ENCODE results near the gene DLK2. TPM values are rescaled to one million over a fixed set of nuclear protein-coding genes. Genes with fewer than 3 reads are reported as not detected.
A peak's percentile ranks its signal among the peaks of the same experiment; 100 is the strongest.

The DLK2 gene
- total RNA-seq, 2 donors from 2014 or later = 13.5 to 46.1 TPM

- no peak for DNase-seq (ENCODE audit: low spot score)
- Histone ChIP-seq H3K27me3 (replicated peaks; ENCODE audit: insufficient read depth) (no peaks in the 10 kb centered on the region), H3K27ac (no peak overlapping the region), H3K9me3 (no peaks in the 10 kb centered on the region), H3K4me3 (no peak overlapping the region), H3K36me3 (no peaks in the 10 kb centered on the region), H3K4me1 (replicated peaks) (peaks cover 12% of the 10 kb centered on the region)
- 74% methylated on average over 8 of the region's 8 CpGs for WGBS
- intact Hi-C loops (cut with DNase I) = no loop called here
- TF ChIP-seq CTCF (IDR thresholded peaks at IDR 0.05) (no peak), POLR2A (IDR thresholded peaks at IDR 0.05) (no peak), POLR2AphosphoS5 (IDR thresholded peaks at IDR 0.05) (no peak)
Measured at GRCh38 chr6:43433148-43433547, 22.2 kb downstream of the DLK2 start.

GRCh38 chr6:43432009-43432945, 23.1 kb downstream of the DLK2 start:
- no peak for TF ChIP-seq POLR2AphosphoS5 (IDR thresholded peaks at IDR 0.05)
- no peak for TF ChIP-seq CTCF (IDR thresholded peaks at IDR 0.05)
- no peak for TF ChIP-seq POLR2A (IDR thresholded peaks at IDR 0.05)
- Histone ChIP-seq H3K4me3 (no peak overlapping the region), H3K9me3 (no peaks in the 10 kb centered on the region), H3K36me3 (no peaks in the 10 kb centered on the region), H3K27me3 (replicated peaks; ENCODE audit: insufficient read depth) (no peaks in the 10 kb centered on the region), H3K4me1 (replicated peaks) (peaks cover 12% of the 10 kb centered on the region), H3K27ac (no peak overlapping the region)
- 89% methylated on average over 18 of the region's 19 CpGs for WGBS
- DNase-seq (ENCODE audit: low spot score) = no peak
- intact Hi-C loops (cut with DNase I) = no loop called here

GRCh38 chr6:43428874-43429273, 26.5 kb downstream of the DLK2 start:
- no peak for DNase-seq (ENCODE audit: low spot score)
- peak overlapping the region in 1 of 2 donors; percentile 77 for H3K27ac ChIP-seq
- intact Hi-C loops (cut with DNase I) = no loop called here
- whole genome bisulfite sequencing = 73% methylated on average over 3 of the region's 3 CpGs
- no peaks in the 10 kb centered on the region for H3K9me3 ChIP-seq
- H3K27me3 ChIP-seq (replicated peaks; ENCODE audit: insufficient read depth) = no peaks in the 10 kb centered on the region
- no peaks in the 10 kb centered on the region for H3K36me3 ChIP-seq
- TF ChIP-seq CTCF (IDR thresholded peaks at IDR 0.05) (no peak), POLR2AphosphoS5 (IDR thresholded peaks at IDR 0.05) (no peak), POLR2A (IDR thresholded peaks at IDR 0.05) (no peak)
- peaks cover 3% of the 10 kb centered on the region for H3K4me1 ChIP-seq (replicated peaks)
- H3K4me3 ChIP-seq = no peak overlapping the region

- peaks cover 3% of the 10 kb centered on the region for H3K4me1 ChIP-seq (replicated peaks)
- no peaks in the 10 kb centered on the region for H3K36me3 ChIP-seq
- WGBS = 13% methylated on average over 12 of the region's 12 CpGs
- H3K27ac ChIP-seq = peak overlapping the region; percentile 75 to 77
- H3K9me3 ChIP-seq = no peaks in the 10 kb centered on the region
- intact Hi-C loops (cut with DNase I) = no loop called here
- DNase-seq (ENCODE audit: low spot score) = no peak
- H3K4me3 ChIP-seq = peak overlapping the region; percentile 51 to 69
- H3K27me3 ChIP-seq (replicated peaks; ENCODE audit: insufficient read depth) = no peaks in the 10 kb centered on the region
- TF ChIP-seq POLR2AphosphoS5 (IDR thresholded peaks at IDR 0.05) (no peak), CTCF (IDR thresholded peaks at IDR 0.05) (no peak), POLR2A (IDR thresholded peaks at IDR 0.05) (no peak)
Measured at GRCh38 chr6:43428112-43428570, 27.2 kb downstream of the DLK2 start.
